Esophagus squamous epithelium (tissue), 5 donors: ENCODE results near the gene MPPED2. TPM values are rescaled to one million over a fixed set of nuclear protein-coding genes. Genes with fewer than 3 reads are reported as not detected.
"Not testable (repeated sequence)": the region's sequence is repeated elsewhere in the genome, so short reads cannot be mapped to it uniquely, and the experiment has no call there.

ENCODE experiments used
- DNase-seq: peaks from one replicate; lab custom pipeline; 2025; lab: John Stamatoyannopoulos, UW
- H3K27ac ChIP-seq, 4 donors: fragments of 200-600 bp; sonication (generic); one replicate each; pipeline ENCODE4 v1.5.1; 2016 to 2019; ENCODE audit warnings: mild to moderate bottlenecking in 1 of 4
- H3K27me3 ChIP-seq, 4 donors: fragments of 200-600 bp; sonication (generic); 1 replicate in 3 of 4; 2 replicates in 1 of 4; pipeline versions ENCODE4 v1.5.1 to v1.6.0; 2017 to 2021; ENCODE audit warnings: antibody characterized with exemption in 1 of 4
- H3K36me3 ChIP-seq, 3 donors: fragments of 200-600 bp; sonication (generic); one replicate each; pipeline ENCODE4 v1.5.1; 2016 to 2019
- H3K4me1 ChIP-seq, 3 donors: fragments of 200-600 bp; sonication (generic); one replicate each; pipeline ENCODE4 v1.5.1; 2017 to 2019
- H3K4me3 ChIP-seq, 4 donors: fragments of 200-600 bp; sonication (generic); 1 replicate in 3 of 4; 2 replicates in 1 of 4; pipeline ENCODE4 v1.5.1; 2016 to 2019; ENCODE audit warnings: mild to moderate bottlenecking in 2 of 4, moderate library complexity in 1 of 4
- H3K9me3 ChIP-seq, 3 donors: fragments of 200-600 bp; sonication (generic); one replicate each; pipeline ENCODE4 v1.5.1; 2016 to 2019
- CTCF ChIP-seq, 6 experiments: fragments of 450-650 bp in 4 of 6; fragments of 200-600 bp in 2 of 6; sonication (generic) in 2 of 6; IDR thresholded peaks; one replicate each; pipeline ENCODE4 v1.5.1; 2016 to 2019; ENCODE audit warnings: antibody characterized with exemption in 6 of 6, mild to moderate bottlenecking in 4 of 6, moderate library complexity in 4 of 6
- POLR2A ChIP-seq, 4 donors: fragments of 450-650 bp; IDR thresholded peaks; one replicate each; pipeline ENCODE4 v1.6.1; 2017; ENCODE audit warnings: antibody characterized with exemption in 4 of 4, mild to moderate bottlenecking in 4 of 4, moderate library complexity in 3 of 4
- WGBS, 2 donors: methylation state at CpG; one replicate each; pipeline ENCODE4 v1.1.5; 2018; 5-methylcytosine and 5-hydroxymethylcytosine counted together
- intact Hi-C: fragments of 100-400 bp; cut with DNase I; formaldehyde crosslinking; loops from one replicate; pipeline ENCODE4 v1.15.0; 2022
- total RNA-seq, 4 donors: library from RNA; depleted of rRNA; stranded (reverse); fragments of >200 nt; gene quantifications; one replicate each; pipeline ENCODE4 v1.1.0, GENCODE V29; 2016
- donor health status: DM: yes; HTN: yes; CAD: no.

MPPED2 gene
- total RNA-seq, 4 donors from 2014 or later: 0.49 to 3.2 (median 1.8) TPM

GRCh38 chr11:30560206-30561106 is 25.7 kb downstream of the MPPED2 start:
- TF ChIP-seq POLR2A (IDR thresholded peaks at IDR 0.05) (no peak), CTCF (IDR thresholded peaks at IDR 0.05) (no peak)
- Histone ChIP-seq H3K27ac (no peak overlapping the region), H3K9me3 (no peaks in the 10 kb centered on the region), H3K4me1 (no peaks in the 10 kb centered on the region), H3K27me3 (no peaks in the 10 kb centered on the region), H3K4me3 (peak overlapping the region in 1 of 4 donors; percentile 20), H3K36me3 (no peaks in the 10 kb centered on the region)
- 53 to 58% methylated on average over 7 of the region's 7 CpGs for WGBS, 2 donors
- no peak for DNase-seq
- intact Hi-C loops: no loop called here

DNA sequence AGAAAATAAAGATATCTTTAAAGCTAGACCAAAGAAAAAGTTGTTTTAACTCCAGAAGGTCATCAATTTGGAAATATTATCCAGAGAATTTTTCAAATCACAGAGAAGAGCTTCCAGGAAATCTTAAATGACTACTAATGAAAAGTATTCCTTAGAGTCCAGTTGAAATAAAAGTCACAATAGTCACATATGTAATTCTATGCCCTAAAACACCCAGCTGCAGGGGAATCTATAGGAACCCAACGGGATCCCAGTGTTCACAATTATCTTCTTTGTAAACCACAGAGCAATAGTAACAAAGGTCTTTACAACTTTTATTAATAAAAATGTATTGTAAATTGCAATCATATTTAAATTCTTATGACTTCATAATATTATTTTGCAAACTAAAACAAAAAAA is 27.1 kb downstream of the MPPED2 start:
- Histone ChIP-seq H3K4me3 (no peak overlapping the region), H3K27ac (no peak overlapping the region), H3K9me3 (no peaks in the 10 kb centered on the region), H3K27me3 (no peaks in the 10 kb centered on the region), H3K36me3 (no peaks in the 10 kb centered on the region), H3K4me1 (no peaks in the 10 kb centered on the region)
- TF ChIP-seq CTCF (IDR thresholded peaks at IDR 0.05) (no peak), POLR2A (IDR thresholded peaks at IDR 0.05) (no peak)
- DNase-seq: no peak
- 83 to 95% methylated on average over 1 of the region's 1 CpG for WGBS, 2 donors
- intact Hi-C loops: no loop called here

GRCh38 chr11:30554587-30554986 is 31.6 kb downstream of the MPPED2 start:
- WGBS, 2 donors: 84 to 86% methylated on average over 3 to 6 of the region's 6 CpGs
- DNase-seq, intact Hi-C loops, H3K4me3 ChIP-seq, H3K4me1 ChIP-seq, H3K9me3 ChIP-seq, H3K36me3 ChIP-seq, H3K27me3 ChIP-seq, H3K27ac ChIP-seq: not testable (repeated sequence)

- H3K27ac ChIP-seq: no peak overlapping the region
- intact Hi-C loops: no loop called here
- no peaks in the 10 kb centered on the region for H3K27me3 ChIP-seq
- 46 to 54% methylated on average over 3 of the region's 3 CpGs for WGBS, 2 donors
- no peak for DNase-seq
- H3K4me1 ChIP-seq: no peaks in the 10 kb centered on the region
- H3K4me3 ChIP-seq: no peak overlapping the region
- no peaks in the 10 kb centered on the region for H3K9me3 ChIP-seq
- TF ChIP-seq POLR2A (IDR thresholded peaks at IDR 0.05) (no peak), CTCF (IDR thresholded peaks at IDR 0.05) (no peak)
- H3K36me3 ChIP-seq: no peaks in the 10 kb centered on the region
Measured at GRCh38 chr11:30553521-30554110, 32.5 kb downstream of the MPPED2 start.

GRCh38 chr11:30552839-30553238 is 33.3 kb downstream of the MPPED2 start:
- TF ChIP-seq POLR2A (IDR thresholded peaks at IDR 0.05) (no peak), CTCF (IDR thresholded peaks at IDR 0.05) (no peak)
- Histone ChIP-seq H3K9me3 (no peaks in the 10 kb centered on the region), H3K4me1 (no peaks in the 10 kb centered on the region), H3K27me3 (no peaks in the 10 kb centered on the region), H3K27ac (no peak overlapping the region), H3K36me3 (no peaks in the 10 kb centered on the region), H3K4me3 (no peak overlapping the region)
- whole genome bisulfite sequencing, 2 donors: 92 to 95% methylated on average over 5 of the region's 5 CpGs
- intact Hi-C loops: no loop called here
- no peak for DNase-seq
